ENCODE data around the gene DTHD1. TPM values are rescaled to one million over a fixed set of nuclear protein-coding genes. Genes with fewer than 3 reads are reported as not detected.

The DTHD1 gene
- total RNA-seq, 1 donor from 2014 or later: not detected

DNA sequence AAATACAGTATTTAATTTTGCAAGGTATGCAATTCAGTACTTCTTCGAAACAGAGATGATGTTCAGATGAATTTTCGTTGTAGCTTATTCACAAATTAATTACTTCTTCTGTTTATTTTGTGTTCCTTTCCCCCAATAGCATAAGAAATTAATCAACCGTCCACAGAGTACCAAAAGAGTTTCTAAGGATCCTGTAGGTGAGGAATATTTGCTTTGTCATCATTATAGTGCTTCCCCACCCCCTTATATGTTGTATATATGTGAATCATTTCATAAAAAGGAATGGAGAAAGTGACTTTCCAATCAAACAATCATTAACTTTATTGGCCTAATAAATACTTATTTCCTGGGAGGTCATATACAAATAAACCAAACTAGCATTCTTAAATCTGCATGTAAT lies 57.6 kb downstream of the DTHD1 start:
- DNase-seq (ENCODE audit: low read depth): no peak
- TF ChIP-seq CTCF (conservative IDR thresholded peaks at IDR 0.05; ENCODE audit: low read depth, low read length): no peak
- H3K4me3 ChIP-seq (ENCODE audit: low read depth, low read length): no peak overlapping the region

DNA sequence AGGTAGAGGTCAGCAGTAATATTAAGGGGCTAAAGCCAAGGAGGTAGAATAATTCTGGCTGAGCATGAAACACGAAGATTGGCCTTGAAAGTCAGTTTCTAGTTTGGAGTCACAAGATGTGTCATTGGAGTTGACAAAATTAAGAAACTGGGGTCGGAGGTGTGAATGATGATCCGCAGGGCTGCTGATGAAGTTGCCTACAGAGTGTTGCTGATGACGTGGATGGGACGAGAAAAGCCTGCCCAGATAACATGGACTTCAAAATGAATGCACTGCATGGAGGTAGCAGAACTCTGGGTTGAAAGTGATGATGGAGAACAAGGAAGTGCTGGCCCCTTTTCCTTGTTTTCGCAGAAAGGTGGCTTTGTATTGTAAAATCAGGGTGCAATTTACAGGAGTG lies 60.5 kb downstream of the DTHD1 start:
- DNase-seq (ENCODE audit: low read depth): no peak
- H3K4me3 ChIP-seq (ENCODE audit: low read depth, low read length): no peak overlapping the region
- TF ChIP-seq CTCF (conservative IDR thresholded peaks at IDR 0.05; ENCODE audit: low read depth, low read length): no peak

DNA sequence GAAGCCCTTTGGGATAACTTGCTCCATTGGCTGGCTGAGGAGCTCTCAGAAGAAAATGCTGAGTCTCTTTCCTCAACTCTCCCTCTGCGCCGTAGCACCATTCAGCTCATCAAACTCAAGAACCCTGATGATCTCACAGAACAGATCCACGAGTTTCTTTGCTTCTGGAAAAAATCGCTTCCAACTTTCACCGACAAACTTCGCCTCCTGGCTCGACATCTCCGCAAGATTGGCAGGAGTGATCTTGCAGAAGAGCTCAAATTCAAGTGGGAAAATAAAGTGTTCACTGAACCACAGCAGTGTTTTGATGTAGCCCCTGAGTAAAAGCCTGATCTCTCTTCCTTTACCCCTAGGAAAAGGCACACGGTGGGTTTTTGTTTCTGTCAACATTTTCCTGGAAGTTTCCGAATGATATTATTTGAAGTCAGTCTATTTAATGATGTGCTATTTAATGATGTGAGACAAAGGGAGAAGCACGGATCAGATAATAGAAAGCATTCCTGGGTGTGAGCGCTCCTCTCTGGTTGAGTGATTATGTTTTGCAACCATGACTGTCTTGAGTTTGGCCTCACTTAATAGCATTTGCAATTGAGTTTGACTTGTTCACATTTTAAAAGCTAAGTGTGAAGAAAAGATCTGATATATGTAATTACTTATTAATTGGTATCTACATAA lies 62.2 kb downstream of the DTHD1 start:
- TF ChIP-seq CTCF (conservative IDR thresholded peaks at IDR 0.05; ENCODE audit: low read depth, low read length): no peak
- peak; percentile 42 for DNase-seq (ENCODE audit: low read depth)
- H3K4me3 ChIP-seq (ENCODE audit: low read depth, low read length): no peak overlapping the region

- H3K4me3 ChIP-seq (ENCODE audit: low read depth, low read length): no peak overlapping the region
- TF ChIP-seq CTCF (conservative IDR thresholded peaks at IDR 0.05; ENCODE audit: low read depth, low read length): no peak
- DNase-seq (ENCODE audit: low read depth): peak; percentile 40
These were observed 67.1 kb downstream of the DTHD1 start for GRCh38 chr4:36348403-36348938.

- no peak overlapping the region for H3K4me3 ChIP-seq (ENCODE audit: low read depth, low read length)
- no peak for DNase-seq (ENCODE audit: low read depth)
- no peak for TF ChIP-seq CTCF (conservative IDR thresholded peaks at IDR 0.05; ENCODE audit: low read depth, low read length)
These were observed 68.6 kb downstream of the DTHD1 start for GRCh38 chr4:36349938-36350549.

- DNase-seq (ENCODE audit: low read depth): no peak
- peak; percentile 86 for TF ChIP-seq CTCF (conservative IDR thresholded peaks at IDR 0.05; ENCODE audit: low read depth, low read length)
- no peak overlapping the region for H3K4me3 ChIP-seq (ENCODE audit: low read depth, low read length)
These were observed 69.8 kb downstream of the DTHD1 start for GRCh38 chr4:36351082-36351666.
